SK-N-SH treated with all-trans-retinoic acid at 6 μM for 48 hours (cell line): Measurements from ENCODE around the gene KNSTRN.
A peak's percentile ranks its signal among the peaks of the same experiment; 100 is the strongest.

Experiments
- ATAC-seq: fragments of 200-7000 bp; cut with Tn5 transposase; 3 replicates; pipeline ENCODE4 v1.9.1; 2020; ENCODE audit warnings: mild to moderate bottlenecking, moderate library complexity
- CREB5 ChIP-seq: fragments of 250-450 bp; sonication (Bioruptor Pico); IDR thresholded peaks from 2 replicates; pipeline ENCODE4 v1.5.1; 2020; ENCODE audit warnings: low read depth, mild to moderate bottlenecking, moderate library complexity
- CSDC2 ChIP-seq: fragments of 250-450 bp; sonication (Bioruptor Pico); IDR thresholded peaks from 2 replicates; pipeline ENCODE4 v1.5.0; 2020; ENCODE audit warnings: mild to moderate bottlenecking, moderate library complexity
- CSRNP3 ChIP-seq: fragments of 250-450 bp; sonication (Bioruptor Pico); IDR thresholded peaks from 2 replicates; pipeline ENCODE4 v1.5.1; 2021; ENCODE audit warnings: mild to moderate bottlenecking, moderate library complexity
- GLIS3 ChIP-seq: fragments of 250-450 bp; sonication (Bioruptor Pico); IDR thresholded peaks from 2 replicates; pipeline ENCODE4 v1.5.0; 2020; ENCODE audit warnings: mild to moderate bottlenecking, moderate library complexity
- PPARA ChIP-seq: fragments of 250-450 bp; sonication (Bioruptor Pico); IDR thresholded peaks from 2 replicates; pipeline ENCODE4 v1.5.0; 2020; ENCODE audit warnings: mild to moderate bottlenecking, borderline replicate concordance
- SNAI2 ChIP-seq: fragments of 250-450 bp; sonication (Bioruptor Pico); IDR thresholded peaks from 2 replicates; pipeline ENCODE4 v1.5.0; 2020; ENCODE audit warnings: mild to moderate bottlenecking, moderate library complexity
- TSHZ2 ChIP-seq: fragments of 250-450 bp; sonication (Bioruptor Pico); IDR thresholded peaks from 2 replicates; pipeline ENCODE4 v1.5.0; 2020; ENCODE audit warnings: mild to moderate bottlenecking, moderate library complexity
- ZC3H10 ChIP-seq: fragments of 250-450 bp; sonication (Bioruptor Pico); IDR thresholded peaks from 2 replicates; pipeline ENCODE4 v1.5.1; 2021; ENCODE audit warnings: mild to moderate bottlenecking, moderate library complexity
- ZFP30 ChIP-seq: fragments of 450-650 bp; formaldehyde crosslinking; IDR thresholded peaks from 2 replicates; pipeline ENCODE4 v1.5.0; 2022; ENCODE audit warnings: mild to moderate bottlenecking, moderate library complexity
- ZNF565 ChIP-seq: fragments of 450-650 bp; formaldehyde crosslinking; conservative IDR thresholded peaks from 2 replicates; pipeline ENCODE4 v1.5.0; 2020; ENCODE audit warnings: low read depth, mild to moderate bottlenecking, moderate library complexity
- ZNF70 ChIP-seq: fragments of 450-650 bp; formaldehyde crosslinking; IDR thresholded peaks from 2 replicates; pipeline ENCODE4 v1.5.0; 2020; ENCODE audit warnings: mild to moderate bottlenecking, moderate library complexity
- ZNF8 ChIP-seq: fragments of 450-650 bp; formaldehyde crosslinking; IDR thresholded peaks from 2 replicates; pipeline ENCODE4 v1.5.0; 2020; ENCODE audit warnings: mild to moderate bottlenecking, moderate library complexity

The KNSTRN gene

GRCh38 chr15:40344631-40345120, 37.8 kb upstream of the KNSTRN start:
- TF ChIP-seq SNAI2 (CRISPR knock-in tag) (no peak), ZC3H10 (CRISPR knock-in tag) (no peak), ZNF565 (CRISPR knock-in tag) (no peak), TSHZ2 (CRISPR knock-in tag) (no peak), ZNF70 (no peak), CSRNP3 (CRISPR knock-in tag) (no peak), GLIS3 (no peak)
- ATAC-seq, result peak; percentile 52

GRCh38 chr15:40345225-40345866, 37.2 kb upstream of the KNSTRN start:
- TF ChIP-seq CSRNP3 (CRISPR knock-in tag), result no peak
- no peak for ATAC-seq

GRCh38 chr15:40345867-40346578, 36.5 kb upstream of the KNSTRN start:
- no peak for ATAC-seq

More at GRCh38 chr15:40345867-40346578, 36.5 kb upstream of the KNSTRN start:
- TF ChIP-seq ZFP30, result no peak
- TF ChIP-seq CREB5, result no peak
- TF ChIP-seq PPARA (CRISPR knock-in tag), result no peak
- TF ChIP-seq SNAI2 (CRISPR knock-in tag), result no peak
- TF ChIP-seq ZNF565 (CRISPR knock-in tag), result no peak
- TF ChIP-seq ZNF70, result no peak
- no peak for TF ChIP-seq TSHZ2 (CRISPR knock-in tag)
- TF ChIP-seq ZNF8, result no peak
- no peak for TF ChIP-seq CSDC2 (CRISPR knock-in tag)
